Gastroesophageal sphincter (tissue), 3 donors: Measurements from ENCODE around the gene QKI.

ENCODE experiments used
- CTCF ChIP-seq, 4 experiments: fragments of 200-600 bp in 2 of 4; fragments of 450-650 bp in 2 of 4; sonication (generic) in 1 of 4; IDR thresholded peaks; one replicate each; pipeline ENCODE4 v1.5.1; 2017 to 2019; ENCODE audit warnings: antibody characterized with exemption in 4 of 4, mild to moderate bottlenecking in 2 of 4, moderate library complexity in 2 of 4
- POLR2A ChIP-seq, 2 donors: fragments of 450-650 bp; IDR thresholded peaks; one replicate each; pipeline ENCODE4 v1.6.1; 2017; ENCODE audit warnings: antibody characterized with exemption in 2 of 2, mild to moderate bottlenecking in 2 of 2, moderate library complexity in 1 of 2
- POLR2AphosphoS5 ChIP-seq: sonication (generic); formaldehyde crosslinking; IDR thresholded peaks from one replicate; pipeline ENCODE4 v1.6.1; 2017; ENCODE audit warnings: antibody characterized with exemption

- TF ChIP-seq POLR2A (IDR thresholded peaks at IDR 0.05): no peak
- TF ChIP-seq CTCF (IDR thresholded peaks at IDR 0.05): no peak
- no peak for TF ChIP-seq POLR2AphosphoS5
Measured at GRCh38 chr6:163507965-163508364, 93.4 kb downstream of the QKI start.
